PC-9 (cell line): Measurements from ENCODE around the gene STK24.

Experiments
- CTCF ChIP-seq: fragments of 200-600 bp; sonication (generic); conservative IDR thresholded peaks from 2 replicates; pipeline ENCODE4 v1.6.1; 2017; ENCODE audit warnings: mixed run types, antibody characterized with exemption, mild to moderate bottlenecking, moderate library complexity
- EZH2 ChIP-seq: fragments of 200-600 bp; sonication (generic); IDR thresholded peaks from 2 replicates; pipeline ENCODE4 v1.8.0; 2017; ENCODE audit warnings: antibody characterized with exemption, low read depth

GRCh38 chr13:98591721-98592361 lies 14.9 kb upstream of the STK24 start:
- TF ChIP-seq CTCF (no peak), EZH2 (no peak)
